Hepatic stellate cell (primary cell): ENCODE measurements around the gene SPDYE16.
"Not testable (repeated sequence)": the region's sequence is repeated elsewhere in the genome, so short reads cannot be mapped to it uniquely, and the experiment has no call there.

Experiments
- DNase-seq: peaks from one replicate; pipeline ENCODE4 v3.0.0; 2011; ENCODE audit warnings: low spot score

SPDYE16 gene, protein sequence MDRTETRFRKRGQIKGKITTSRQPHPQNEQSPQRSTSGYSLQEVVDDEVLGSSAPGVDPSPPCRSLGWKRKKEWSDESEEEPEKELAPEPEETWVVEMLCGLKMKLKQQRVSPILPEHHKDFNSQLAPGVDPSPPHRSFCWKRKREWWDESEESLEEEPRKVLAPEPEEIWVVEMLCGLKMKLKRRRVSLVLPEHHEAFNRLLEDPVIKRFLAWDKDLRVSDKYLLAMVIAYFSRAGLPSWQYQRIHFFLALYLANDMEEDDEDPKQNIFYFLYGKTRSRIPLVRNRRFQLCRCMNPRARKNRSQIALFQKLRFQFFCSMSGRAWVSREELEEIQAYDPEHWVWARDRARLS

DNA sequence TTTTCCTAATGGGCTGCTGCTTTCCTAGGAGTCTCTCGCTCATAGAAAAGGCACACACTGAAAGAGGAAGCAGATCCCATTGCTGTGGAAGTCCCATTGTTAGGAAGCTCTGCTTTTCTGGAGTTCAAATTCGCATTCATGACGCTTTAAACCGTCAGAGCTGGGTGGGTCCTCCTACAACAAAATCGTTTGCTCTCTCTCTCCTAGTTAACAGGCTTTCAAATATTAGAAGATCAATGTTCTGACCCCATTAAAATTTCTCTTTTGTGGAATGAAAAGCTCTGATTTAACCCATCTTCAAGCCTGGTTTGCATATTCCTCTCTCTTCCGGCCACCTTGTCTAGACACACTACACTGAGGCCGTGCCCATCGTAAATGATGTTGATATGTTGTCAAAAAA is at the start of gene SPDYE16:
TSS of gene SPDYE16 (minus strand) at position 101 of the 400 bp plus-strand sequence. CDS start 1,838 bp downstream, outside the sequence.
- DNase-seq, result not testable (repeated sequence)

DNA sequence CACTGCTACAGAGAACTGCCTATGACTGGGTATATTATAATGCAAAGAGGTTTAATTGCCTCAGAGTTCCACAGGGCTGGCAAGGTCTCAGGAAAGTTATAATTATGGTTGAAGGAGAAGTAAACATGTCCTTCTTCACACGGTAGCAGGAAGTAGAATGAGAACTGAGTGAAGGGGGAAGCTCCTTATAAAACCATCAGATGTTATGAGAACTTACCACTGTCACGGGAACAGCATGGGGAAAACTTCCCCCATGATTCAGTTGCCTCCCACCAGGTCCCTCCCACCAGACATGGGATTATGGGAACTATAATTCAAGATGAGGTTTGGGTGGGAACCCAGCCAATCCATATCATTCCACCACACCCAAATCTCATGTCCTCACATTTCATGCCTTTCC is 49.6 kb upstream of the SPDYE16 start:
- DNase-seq, result not testable (repeated sequence)

DNA sequence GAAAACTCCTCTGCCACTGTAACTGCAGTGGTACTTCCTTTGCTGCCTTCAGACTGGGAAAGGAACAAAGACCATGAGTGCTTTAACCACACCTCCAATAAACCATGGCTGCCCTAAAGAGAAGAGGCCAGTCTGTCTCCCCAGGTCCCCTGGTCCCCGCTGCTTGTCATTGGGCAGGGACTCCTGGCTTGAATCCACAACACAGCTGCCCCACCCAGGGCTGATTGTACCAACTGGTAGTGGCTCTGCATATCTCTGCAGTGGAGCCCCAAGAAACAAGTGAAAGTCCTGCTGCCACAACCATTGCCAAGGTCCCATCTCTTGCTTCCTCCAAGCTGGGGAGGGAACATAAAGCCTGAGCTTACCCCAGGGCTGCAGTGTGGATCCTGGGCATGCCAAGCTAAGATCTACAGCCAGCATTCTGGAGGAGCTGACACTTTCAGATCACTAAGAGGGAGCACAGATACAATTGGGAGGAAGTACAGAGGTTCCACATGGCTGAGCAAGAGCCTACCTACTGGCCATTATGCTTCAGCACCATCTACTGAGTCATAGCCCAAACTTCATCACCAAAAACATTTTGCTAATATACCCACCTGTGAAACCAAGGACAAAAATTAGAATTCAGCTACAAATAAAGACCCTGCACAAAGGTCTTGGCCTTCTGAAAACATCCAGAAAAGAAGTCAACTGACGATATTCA is 48.7 kb upstream of the SPDYE16 start:
- not testable (repeated sequence) for DNase-seq

DNA sequence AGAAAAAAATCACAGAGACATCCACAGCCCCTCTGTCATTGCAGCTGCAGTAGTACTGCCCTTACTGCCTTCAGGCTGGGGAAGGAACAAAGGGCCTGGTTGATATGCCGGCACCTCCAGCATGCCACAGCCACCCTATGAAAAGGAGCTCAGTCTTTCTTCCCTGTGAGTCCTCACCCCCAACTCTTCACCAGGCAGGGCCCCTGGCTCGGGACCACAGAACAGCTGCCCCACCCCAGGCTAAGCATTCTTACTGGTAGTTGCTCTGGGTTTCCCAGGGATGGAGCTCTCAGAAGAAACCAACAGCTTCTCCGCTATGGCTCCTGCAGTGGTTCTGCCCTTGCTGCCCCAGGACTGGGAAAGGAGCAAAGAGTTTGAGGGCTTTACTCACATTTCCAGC is 47.9 kb upstream of the SPDYE16 start:
- DNase-seq, result not testable (repeated sequence)

DNA sequence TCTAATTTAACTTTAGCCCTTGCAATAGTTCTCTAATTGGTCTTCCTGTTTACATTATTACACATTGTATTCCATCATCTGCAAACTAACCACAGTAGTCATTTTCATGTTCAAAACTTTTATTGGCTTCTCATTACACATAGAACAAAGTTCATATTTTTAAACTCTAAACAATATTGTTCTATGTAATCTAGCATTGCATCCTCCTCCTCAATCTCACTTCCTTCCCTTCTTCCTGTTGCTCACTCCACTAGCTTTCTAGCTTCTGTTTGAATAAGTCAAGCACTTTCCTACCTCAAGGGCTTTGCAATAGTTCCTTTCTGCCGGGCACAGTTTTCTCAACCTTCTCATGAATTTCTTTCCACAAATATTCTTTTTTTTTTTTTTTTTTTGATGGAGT is 45.5 kb upstream of the SPDYE16 start:
- not testable (repeated sequence) for DNase-seq

DNA sequence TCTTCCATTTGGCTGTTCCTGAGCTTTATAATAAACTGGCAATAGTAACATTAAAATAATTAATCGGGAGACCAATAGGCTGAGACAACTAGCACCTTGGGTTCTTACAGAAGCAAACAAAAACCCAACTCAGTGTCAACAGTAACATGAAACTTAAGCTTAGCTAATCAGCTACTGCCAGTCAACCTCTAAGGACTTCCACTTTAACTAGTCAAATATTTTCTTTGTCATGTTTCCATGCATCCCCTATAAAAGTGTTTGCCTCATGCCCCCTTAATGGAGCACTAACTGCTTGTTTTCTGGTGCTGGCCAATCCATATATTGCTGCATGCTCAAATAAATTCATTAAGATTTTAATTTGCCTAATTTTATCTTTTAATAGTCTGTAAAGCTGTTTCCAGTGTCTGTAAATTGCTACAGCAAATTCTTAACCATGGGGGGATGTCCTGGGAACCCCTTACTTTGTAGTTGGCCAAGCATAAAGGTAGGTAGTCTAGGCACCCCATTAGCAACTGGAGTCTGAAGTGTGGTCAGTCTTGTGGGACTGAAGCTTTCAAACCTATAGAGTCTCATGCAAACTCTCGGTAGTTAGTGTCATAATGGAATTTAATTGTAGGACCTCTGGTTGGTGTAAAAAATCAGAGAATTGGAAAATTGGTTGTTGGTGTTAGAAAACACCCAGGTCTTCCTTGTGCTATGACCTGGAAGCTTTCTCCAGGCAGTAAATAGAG is 43.7 kb upstream of the SPDYE16 start:
- DNase-seq, result not testable (repeated sequence)

DNA sequence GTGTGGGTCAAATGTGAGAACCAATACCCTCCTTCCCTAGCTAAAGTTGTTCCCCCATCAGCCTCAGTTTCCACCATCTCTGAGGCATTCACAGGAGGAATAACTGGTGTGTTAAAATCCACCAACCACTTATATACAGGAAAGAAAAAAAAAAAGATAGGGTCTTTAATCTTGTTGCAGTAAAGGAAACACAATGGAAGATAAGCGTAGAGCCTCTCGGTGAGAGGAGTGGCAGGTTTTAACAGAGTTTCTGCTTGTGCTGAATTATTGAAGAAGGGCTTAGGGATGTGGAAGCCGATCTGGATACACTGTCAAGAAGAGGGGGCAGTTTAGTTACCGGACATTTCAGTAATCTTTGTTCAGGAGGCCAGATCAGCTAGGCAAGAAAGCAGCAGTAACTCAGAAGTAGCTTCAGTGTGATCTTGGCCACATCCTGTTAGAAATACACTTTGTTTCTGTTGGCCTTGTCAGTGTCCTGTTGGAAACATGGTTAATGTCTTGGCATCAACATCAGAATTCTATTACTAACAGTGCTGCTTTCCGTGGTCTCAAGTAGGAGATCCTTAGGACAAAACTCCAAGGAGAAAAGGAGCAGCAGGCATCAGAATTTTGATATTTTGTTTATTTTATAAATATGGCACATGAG is 40.7 kb upstream of the SPDYE16 start:
- peak; percentile 2 for DNase-seq

DNA sequence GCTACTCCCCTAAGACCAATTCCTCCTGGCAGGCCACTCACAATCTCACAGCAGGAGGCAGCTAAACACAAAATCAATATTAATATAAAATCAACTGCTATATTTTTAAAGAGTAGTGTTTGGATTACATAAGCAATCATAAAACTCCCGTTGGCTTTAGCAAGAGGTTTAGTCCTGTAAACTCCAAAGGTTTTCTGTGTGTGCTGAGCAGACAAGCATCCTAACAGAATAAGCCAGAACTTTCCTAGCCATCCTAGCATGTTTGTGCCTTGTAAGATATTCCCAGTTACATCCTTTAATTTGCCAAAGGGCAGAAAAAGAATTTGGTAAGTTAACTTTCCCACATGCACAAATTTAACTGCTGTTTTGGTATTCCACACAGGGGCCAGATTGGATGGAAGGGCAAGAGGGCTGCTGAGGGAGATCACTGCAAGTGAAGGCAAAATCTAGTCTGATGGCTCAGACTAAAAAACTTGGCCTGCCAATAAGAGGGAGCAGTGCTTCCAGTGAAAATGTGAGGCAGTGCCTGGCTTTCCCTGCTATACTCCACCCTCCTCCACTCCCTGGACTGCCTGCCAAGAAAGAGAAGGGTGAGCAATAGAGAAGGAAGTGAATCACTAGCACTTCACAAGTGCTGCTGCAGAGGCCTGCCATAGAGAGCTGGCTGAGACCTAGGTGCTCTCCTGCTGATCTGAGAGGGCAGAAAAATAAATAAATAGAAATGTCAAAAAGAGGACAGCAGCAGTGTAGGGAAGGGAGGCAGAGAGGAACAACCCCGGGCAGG is 39.9 kb upstream of the SPDYE16 start:
- DNase-seq, result not testable (repeated sequence)

DNA sequence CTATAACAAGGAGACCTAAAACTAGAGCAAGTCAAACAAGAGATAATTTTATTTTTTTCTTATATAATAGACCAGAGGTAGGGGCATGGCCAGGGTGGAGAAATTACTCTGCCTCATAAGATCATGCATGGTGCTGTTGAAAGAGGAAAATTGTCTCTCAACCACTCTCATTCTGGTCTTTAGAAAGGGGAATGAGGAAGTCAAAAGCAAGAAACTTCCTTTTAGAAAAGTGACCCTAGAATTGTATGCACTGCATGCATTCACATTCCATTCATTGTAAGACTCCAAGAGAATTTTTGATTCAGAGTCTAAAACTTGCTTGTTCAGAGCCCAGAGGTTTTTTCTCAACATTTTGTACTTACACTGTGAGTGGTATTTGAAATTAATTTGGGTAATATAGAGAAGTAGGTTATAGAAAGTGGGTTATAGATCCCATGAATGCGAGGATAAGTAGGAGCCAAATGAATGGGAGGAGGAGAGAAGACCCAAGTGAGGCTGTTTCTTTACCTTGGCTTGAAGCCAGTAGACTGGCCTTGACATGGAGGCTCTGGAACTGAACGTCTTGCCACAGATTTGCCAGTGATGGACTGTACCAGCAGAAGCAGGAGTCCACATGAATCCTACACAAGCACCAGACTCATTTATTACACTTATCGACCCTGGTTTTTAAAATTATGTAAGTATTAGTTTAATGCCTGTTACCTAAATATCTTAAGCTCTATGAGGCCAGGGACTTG is 33.0 kb upstream of the SPDYE16 start:
- DNase-seq, result not testable (repeated sequence)

DNA sequence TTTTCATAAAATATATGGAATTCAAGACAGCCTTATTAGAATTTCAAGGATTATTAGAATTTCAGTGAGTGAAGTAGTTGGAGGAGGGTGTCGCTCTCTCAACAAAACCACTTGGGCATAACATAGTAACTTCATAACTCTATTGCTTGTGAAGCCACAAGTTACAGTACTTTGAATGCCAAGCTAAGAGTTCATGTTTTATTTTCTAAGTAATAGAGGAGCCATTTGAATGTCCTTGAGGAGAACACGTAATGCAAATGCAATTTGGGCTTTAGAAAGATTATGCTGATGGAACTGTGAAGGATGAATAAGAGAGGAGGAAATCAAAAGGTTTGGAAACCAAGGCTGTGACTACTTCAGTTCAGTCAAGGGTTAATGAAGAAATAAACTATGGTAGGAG is 32.3 kb upstream of the SPDYE16 start:
- not testable (repeated sequence) for DNase-seq

DNA sequence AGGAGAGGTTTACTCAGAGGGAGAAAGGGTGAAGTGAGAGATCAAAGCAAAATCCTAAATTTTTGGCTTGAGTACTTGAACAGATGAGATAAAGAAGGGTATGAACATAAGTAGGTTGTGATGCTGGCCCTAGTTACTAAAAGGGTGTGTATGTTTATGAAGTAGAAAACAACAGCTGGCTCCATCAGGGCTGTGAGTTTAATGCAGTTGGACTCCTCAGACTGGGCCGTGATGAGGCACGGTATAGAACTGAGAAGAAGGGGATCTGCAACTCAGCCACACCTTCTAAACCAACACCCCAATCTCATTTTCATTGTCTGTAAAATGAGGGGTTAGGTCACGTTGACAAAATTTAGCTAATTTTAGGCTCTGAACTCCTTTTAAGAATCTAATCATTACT is 29.2 kb upstream of the SPDYE16 start:
- DNase-seq, result not testable (repeated sequence)

DNA sequence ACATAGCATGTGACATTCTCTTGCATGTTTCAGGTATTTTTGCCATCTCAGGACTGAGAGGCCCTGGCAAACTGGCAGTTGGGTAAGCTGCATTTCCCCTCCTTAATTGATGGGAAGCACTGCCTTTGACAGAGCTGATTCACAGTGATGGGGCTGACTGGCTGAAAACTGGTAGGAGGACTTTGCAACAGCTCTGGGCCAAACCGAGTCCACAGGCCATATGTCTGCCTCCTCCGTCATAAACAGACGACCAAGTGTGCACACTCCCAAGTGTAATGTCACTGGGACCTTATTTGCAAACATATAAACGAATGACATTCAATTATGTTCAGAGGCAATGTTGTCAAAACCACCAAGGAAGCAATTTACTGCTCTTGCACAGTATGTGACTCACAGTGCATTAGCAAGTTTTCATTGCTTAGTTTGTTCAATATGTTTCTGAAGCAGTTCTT is 27.3 kb upstream of the SPDYE16 start:
- DNase-seq, result not testable (repeated sequence)

DNA sequence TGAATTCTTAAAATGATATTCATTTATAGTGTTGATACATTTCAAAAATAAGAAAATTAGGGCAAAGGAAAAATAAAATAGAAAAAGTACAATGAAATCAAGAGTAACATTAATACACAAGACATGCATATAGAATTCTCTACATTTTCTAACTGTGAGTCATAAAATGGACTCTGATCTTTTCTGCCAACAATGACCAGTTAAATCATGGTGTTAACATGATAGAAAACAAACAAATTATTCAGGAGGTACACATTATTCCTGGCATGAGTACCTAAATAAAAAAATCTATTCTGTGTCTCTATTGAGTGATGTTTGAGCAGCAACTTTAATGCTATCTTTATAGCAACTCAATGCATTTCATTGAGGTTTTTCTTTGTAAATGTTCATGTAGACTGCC is 25.6 kb upstream of the SPDYE16 start:
- not testable (repeated sequence) for DNase-seq

DNA sequence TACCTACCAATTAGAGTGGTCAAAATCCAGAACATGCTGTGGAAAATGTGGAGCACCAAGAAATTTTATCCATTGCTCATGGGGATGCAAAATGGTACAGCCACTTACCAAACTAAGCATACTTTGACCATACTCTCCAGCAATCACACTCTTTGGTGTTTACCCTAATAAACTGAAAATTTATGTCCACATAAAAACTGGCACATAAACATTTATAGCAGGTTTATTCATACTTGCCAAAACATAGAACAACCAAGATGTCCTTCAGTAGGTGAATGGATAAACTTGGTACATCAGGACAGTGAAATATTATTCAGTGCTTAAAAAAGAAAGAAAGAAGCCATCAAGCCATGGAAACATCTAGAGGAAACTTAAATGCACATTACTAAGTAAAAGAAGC is 24.7 kb upstream of the SPDYE16 start:
- DNase-seq, result not testable (repeated sequence)

DNA sequence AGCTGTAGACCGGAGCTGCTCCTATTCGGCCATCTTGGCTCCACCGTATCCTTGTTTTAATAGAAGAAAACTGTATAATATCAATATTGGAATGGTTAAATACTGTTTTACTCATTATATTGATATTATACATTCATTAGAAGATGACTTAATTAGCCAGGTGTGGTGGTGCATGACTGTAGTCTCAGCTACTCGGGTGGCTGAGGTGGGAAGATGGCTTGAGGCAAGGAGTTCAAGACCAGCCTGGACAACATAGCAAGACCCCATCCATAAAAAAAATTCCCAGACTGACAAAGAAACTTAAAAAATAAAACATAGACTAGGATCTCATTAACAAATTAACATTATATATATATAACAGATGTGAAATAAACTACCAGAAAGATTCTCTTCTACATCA is 24.2 kb upstream of the SPDYE16 start:
- not testable (repeated sequence) for DNase-seq

DNA sequence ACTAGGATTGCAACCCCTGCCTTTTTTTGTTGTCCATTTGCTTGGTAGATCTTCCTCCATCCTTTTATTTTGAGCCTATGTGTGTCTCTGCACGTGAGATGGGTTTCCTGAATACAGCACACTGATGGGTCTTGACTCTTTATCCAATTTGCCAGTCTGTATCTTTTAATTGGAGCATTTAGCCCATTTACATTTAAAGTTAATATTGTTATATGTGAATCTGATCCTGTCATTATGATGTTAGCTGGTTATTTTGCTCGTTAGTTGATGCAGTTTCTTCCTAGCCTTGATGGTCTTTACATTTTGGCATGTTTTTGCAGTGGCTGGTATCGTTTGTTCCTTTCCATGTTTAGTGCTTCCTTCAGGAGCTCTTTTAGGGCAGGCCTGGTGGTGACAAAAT is 21.9 kb upstream of the SPDYE16 start:
- not testable (repeated sequence) for DNase-seq

DNA sequence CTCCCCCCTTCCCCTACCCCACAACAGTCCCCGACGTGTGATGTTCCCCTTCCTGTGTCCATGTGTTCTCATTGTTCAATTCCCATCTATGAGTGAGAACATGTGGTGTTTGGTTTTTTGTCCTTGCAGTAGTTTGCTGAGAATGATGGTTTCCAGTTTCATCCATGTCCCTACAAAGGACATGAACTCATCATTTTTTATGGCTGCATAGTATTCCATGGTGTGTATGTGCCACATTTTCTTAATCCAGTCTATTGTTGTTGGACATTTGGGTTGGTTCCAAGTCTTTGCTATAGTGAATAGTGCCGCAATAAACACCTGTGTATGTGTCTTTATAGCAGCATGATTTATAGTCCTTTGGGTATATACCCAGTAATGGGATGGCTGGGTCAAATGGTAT is 18.2 kb upstream of the SPDYE16 start:
- DNase-seq, result not testable (repeated sequence)

DNA sequence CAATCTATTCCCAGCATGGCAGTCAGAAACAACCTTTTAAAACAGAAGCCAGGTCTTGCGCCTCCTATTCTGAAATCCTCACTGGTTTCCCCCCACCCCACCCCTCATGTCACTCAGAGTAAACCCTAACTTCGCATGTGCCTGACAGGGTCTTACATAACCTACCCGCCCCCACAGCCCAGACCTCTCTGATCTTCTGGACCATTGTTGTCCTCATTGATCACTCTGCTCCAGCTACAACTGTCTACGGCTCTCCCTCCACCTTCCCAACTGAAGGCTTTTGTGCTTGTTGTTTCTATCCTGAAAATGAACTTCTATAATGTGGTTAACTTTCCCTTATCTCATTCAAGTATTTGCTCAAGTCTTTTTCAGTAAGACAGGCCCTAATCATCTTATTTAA is 17.1 kb upstream of the SPDYE16 start:
- not testable (repeated sequence) for DNase-seq

DNA sequence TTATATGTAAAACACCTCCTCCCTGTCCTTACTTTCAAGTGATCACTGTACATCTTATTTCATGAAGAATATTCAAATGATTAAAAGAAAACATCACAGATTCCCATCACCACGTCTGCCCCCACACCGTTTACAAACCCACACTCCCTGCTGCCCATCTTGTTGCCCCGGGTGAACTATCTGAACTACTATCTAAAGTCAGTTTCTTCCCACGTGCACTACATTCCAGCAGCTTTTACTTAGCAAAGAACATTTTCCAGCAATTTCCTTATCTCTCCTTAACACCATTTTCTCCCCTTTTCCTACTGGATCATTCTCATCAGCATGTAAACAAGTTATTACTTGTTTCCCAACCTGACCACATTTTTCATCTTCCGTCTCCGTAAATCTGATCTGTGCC is 16.6 kb upstream of the SPDYE16 start:
- not testable (repeated sequence) for DNase-seq

DNA sequence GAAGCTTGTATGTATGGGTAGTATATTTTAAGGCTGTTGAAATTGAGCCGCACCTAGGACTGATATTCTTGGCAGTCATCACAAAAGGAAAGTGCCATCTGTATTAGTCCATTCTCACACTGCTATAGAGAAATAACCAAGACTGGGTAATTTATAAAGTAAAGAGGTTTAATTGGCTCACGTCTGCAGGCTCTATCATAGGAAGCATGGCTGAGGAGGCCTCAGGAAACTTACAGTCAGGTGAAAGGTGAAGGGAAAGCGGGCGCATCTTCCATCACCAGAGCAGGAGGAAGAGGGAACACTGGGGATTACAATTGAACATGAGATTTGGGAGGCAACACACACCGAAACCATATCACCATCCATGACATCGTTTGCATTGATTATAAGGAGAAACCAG is 8.9 kb upstream of the SPDYE16 start:
- not testable (repeated sequence) for DNase-seq
